Measurements from ENCODE around the gene RGS7. TPM values are rescaled to one million over a fixed set of nuclear protein-coding genes. Genes with fewer than 3 reads are reported as not detected.

Gene RGS7
- total RNA-seq, 3 donors from 2014 or later (not counting 1 experiment from before 2014, with no cell fraction given): not detected

GRCh38 chr1:240776237-240776636 is 580.8 kb downstream of the RGS7 start:
- no peak overlapping the region for H3K4me3 Mint-ChIP-seq
- intact Hi-C loops (cut with micrococcal nuclease): no loop called here

GRCh38 chr1:240772131-240772530 is 584.9 kb downstream of the RGS7 start:
- peaks cover 0 to 7% of the 10 kb centered on the region in 2 donors for H3K27me3 Mint-ChIP-seq (ENCODE audit: low read depth in 2 of 2)
- Histone ChIP-seq H3K36me3 (ENCODE audit: control insufficient read depth, insufficient read depth, low read length) (no peaks in the 10 kb centered on the region), H3K27ac (ENCODE audit: low read length) (no peak overlapping the region), H3K4me1 (ENCODE audit: control insufficient read depth, insufficient read depth, low read length) (no peaks in the 10 kb centered on the region), H3K27me3 (ENCODE audit: control insufficient read depth, insufficient read depth, low read length) (no peaks in the 10 kb centered on the region), H3K9me3 (ENCODE audit: control insufficient read depth, insufficient read depth, low read length) (no peaks in the 10 kb centered on the region), H3K4me3 (ENCODE audit: low read length) (no peak overlapping the region)
- H3K4me3 Mint-ChIP-seq: no peak overlapping the region
- H3K4me1 Mint-ChIP-seq: no peaks in the 10 kb centered on the region
- DNase-seq (no peak), ATAC-seq (no peak)
- intact Hi-C loops (cut with micrococcal nuclease): no loop called here
- H3K36me3 Mint-ChIP-seq: no peaks in the 10 kb centered on the region
- 62% methylated on average over 3 of the region's 3 CpGs for WGBS (ENCODE audit: insufficient coverage)
- H3K9me3 Mint-ChIP-seq: no peaks in the 10 kb centered on the region
- TF ChIP-seq CTCF (IDR thresholded peaks at IDR 0.05): no peak
- H3K27ac Mint-ChIP-seq: no peak overlapping the region

More at GRCh38 chr1:240776237-240776636, 580.8 kb downstream of the RGS7 start:
- no peak for TF ChIP-seq CTCF (IDR thresholded peaks at IDR 0.05)
- Histone ChIP-seq H3K27me3 (ENCODE audit: control insufficient read depth, insufficient read depth, low read length) (no peaks in the 10 kb centered on the region), H3K36me3 (ENCODE audit: control insufficient read depth, insufficient read depth, low read length) (no peaks in the 10 kb centered on the region), H3K9me3 (ENCODE audit: control insufficient read depth, insufficient read depth, low read length) (no peaks in the 10 kb centered on the region), H3K4me1 (ENCODE audit: control insufficient read depth, insufficient read depth, low read length) (no peaks in the 10 kb centered on the region), H3K4me3 (ENCODE audit: low read length) (no peak overlapping the region), H3K27ac (ENCODE audit: low read length) (no peak overlapping the region)
- Mint-ChIP-seq H3K4me1 (no peaks in the 10 kb centered on the region), H3K27me3 (ENCODE audit: low read depth in 2 of 2) (no peaks in the 10 kb centered on the region), H3K27ac (no peak overlapping the region), H3K36me3 (no peaks in the 10 kb centered on the region), H3K9me3 (no peaks in the 10 kb centered on the region)
- ATAC-seq: no peak
- WGBS (ENCODE audit: insufficient coverage): 60% methylated on average over 2 of the region's 2 CpGs
- DNase-seq: no peak

GRCh38 chr1:240771450-240771849 is 585.6 kb downstream of the RGS7 start:
- Mint-ChIP-seq H3K4me1 (no peaks in the 10 kb centered on the region), H3K27me3 (ENCODE audit: low read depth in 2 of 2) (peaks cover 0 to 7% of the 10 kb centered on the region in 2 donors), H3K9me3 (no peaks in the 10 kb centered on the region), H3K36me3 (no peaks in the 10 kb centered on the region), H3K4me3 (no peak overlapping the region), H3K27ac (no peak overlapping the region)
- whole genome bisulfite sequencing (ENCODE audit: insufficient coverage): 89% methylated on average over 16 of the region's 16 CpGs
- no peak for TF ChIP-seq CTCF (IDR thresholded peaks at IDR 0.05)
- Histone ChIP-seq H3K27me3 (ENCODE audit: control insufficient read depth, insufficient read depth, low read length) (no peaks in the 10 kb centered on the region), H3K4me1 (ENCODE audit: control insufficient read depth, insufficient read depth, low read length) (no peaks in the 10 kb centered on the region), H3K4me3 (ENCODE audit: low read length) (no peak overlapping the region), H3K27ac (ENCODE audit: low read length) (no peak overlapping the region), H3K36me3 (ENCODE audit: control insufficient read depth, insufficient read depth, low read length) (no peaks in the 10 kb centered on the region), H3K9me3 (ENCODE audit: control insufficient read depth, insufficient read depth, low read length) (no peaks in the 10 kb centered on the region)
- ATAC-seq (no peak), DNase-seq (no peak)
- intact Hi-C loops (cut with micrococcal nuclease): no loop called here

GRCh38 chr1:240768979-240769378 is 588.0 kb downstream of the RGS7 start:
- no peaks in the 10 kb centered on the region for H3K36me3 Mint-ChIP-seq
- Histone ChIP-seq H3K27me3 (ENCODE audit: control insufficient read depth, insufficient read depth, low read length) (no peaks in the 10 kb centered on the region), H3K27ac (ENCODE audit: low read length) (no peak overlapping the region), H3K4me3 (ENCODE audit: low read length) (no peak overlapping the region), H3K36me3 (ENCODE audit: control insufficient read depth, insufficient read depth, low read length) (no peaks in the 10 kb centered on the region), H3K9me3 (ENCODE audit: control insufficient read depth, insufficient read depth, low read length) (no peaks in the 10 kb centered on the region), H3K4me1 (ENCODE audit: control insufficient read depth, insufficient read depth, low read length) (no peaks in the 10 kb centered on the region)
- H3K27me3 Mint-ChIP-seq (ENCODE audit: low read depth in 2 of 2): peaks cover 3 to 20% of the 10 kb centered on the region in 2 donors
- 92% methylated on average over 4 of the region's 4 CpGs for WGBS (ENCODE audit: insufficient coverage)
- no peak overlapping the region for H3K4me3 Mint-ChIP-seq
- H3K27ac Mint-ChIP-seq: no peak overlapping the region
- no peaks in the 10 kb centered on the region for H3K4me1 Mint-ChIP-seq
- TF ChIP-seq CTCF (IDR thresholded peaks at IDR 0.05): no peak
- DNase-seq (no peak), ATAC-seq (no peak)
- no peaks in the 10 kb centered on the region for H3K9me3 Mint-ChIP-seq
- intact Hi-C loops (cut with micrococcal nuclease): no loop called here

All from natural killer cell (primary cell).